Astrocyte of the cerebellum (primary cell): Measurements from ENCODE around the gene CTCF.

ENCODE experiments used
- DNase-seq: peaks from one replicate; pipeline ENCODE4 v3.0.0-alpha.2; 2011; ENCODE audit warnings: low read depth
- H3K4me3 ChIP-seq: 2 replicates; pipeline ENCODE4 v1.5.1; 2011; ENCODE audit warnings: mild to moderate bottlenecking, low read depth, low read length, moderate library complexity
- in situ Hi-C: cut with HindIII; loops from 2 replicates; pipeline ENCODE4 v1.10.0; 2017; ENCODE audit warnings: low sequenced_read_pairs
- TF ChIP-seq, protein P1 (sequence below): IDR thresholded peaks from 2 replicates; pipeline ENCODE4 v1.5.1; 2012; ENCODE audit warnings: low read length, low read depth, moderate library complexity, mild to moderate bottlenecking; ENCODE audit errors: missing control alignments

CTCF gene

DNA sequence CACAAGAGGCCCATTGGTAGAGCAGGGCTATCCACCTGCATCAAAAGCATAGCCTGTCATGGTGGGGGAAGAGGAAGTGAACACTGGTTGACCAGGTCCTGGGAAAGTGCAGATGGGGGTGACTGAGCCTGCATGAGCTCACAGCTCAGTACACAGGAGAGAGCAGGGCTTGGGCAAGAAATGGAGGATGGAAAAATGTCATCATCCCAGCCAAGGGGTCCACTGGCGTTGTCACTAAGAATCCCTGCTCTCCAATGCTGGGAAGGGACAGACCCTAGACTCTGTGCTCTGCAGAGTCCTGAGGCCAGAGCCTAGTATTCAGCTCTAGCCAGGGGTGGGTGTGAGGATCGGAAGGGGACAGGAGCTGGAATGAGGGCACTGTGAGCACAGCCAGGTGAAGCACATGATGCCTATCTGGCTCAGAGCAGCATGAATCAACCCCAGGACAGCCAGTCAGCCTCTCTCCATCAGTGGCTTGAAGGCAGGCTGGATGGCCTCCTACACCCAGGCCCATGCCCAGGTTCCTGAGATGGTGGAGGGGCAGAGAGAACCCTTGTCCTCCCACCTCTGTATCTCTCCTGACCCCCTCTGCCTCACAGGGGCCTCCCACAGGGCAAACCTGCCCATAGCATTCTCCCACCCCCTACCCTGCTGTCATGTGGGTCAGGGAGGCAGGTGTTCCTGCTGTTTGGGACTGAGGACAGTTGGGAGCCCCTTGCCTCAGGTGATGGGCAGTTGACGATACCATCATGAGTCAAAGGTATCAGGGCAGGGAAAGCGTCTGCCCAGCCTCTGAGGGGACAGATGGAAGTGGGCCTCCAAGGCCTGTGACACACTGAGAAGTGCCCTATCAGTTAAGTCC lies 13.8 kb upstream of the CTCF start:
- H3K4me3 ChIP-seq, result no peak overlapping the region
- no peak for DNase-seq
- in situ Hi-C loops, result no loop called here
- TF ChIP-seq, protein P1, sequence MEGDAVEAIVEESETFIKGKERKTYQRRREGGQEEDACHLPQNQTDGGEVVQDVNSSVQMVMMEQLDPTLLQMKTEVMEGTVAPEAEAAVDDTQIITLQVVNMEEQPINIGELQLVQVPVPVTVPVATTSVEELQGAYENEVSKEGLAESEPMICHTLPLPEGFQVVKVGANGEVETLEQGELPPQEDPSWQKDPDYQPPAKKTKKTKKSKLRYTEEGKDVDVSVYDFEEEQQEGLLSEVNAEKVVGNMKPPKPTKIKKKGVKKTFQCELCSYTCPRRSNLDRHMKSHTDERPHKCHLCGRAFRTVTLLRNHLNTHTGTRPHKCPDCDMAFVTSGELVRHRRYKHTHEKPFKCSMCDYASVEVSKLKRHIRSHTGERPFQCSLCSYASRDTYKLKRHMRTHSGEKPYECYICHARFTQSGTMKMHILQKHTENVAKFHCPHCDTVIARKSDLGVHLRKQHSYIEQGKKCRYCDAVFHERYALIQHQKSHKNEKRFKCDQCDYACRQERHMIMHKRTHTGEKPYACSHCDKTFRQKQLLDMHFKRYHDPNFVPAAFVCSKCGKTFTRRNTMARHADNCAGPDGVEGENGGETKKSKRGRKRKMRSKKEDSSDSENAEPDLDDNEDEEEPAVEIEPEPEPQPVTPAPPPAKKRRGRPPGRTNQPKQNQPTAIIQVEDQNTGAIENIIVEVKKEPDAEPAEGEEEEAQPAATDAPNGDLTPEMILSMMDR, result no peak

DNA sequence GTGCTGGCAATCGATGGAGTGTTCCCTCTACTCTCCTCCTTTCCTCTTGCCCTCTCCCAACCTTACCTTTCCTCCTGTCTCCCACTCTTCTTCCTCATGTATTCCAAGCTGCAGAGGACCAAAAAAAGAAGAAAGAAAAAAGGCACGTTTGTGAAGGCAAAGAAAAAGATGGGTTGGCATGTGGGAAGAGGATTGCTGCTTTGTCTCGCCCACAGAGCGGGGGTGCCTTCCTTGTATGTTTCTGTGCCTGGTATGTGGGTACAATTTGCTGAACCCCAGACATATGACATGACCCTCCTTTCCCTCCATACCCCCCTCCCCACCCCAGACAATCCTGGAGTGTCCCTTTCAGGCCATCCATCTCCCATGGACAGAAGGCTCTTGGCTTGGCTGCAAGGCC lies 13.1 kb upstream of the CTCF start:
- TF ChIP-seq, protein P1, result no peak
- in situ Hi-C loops, result no loop called here

DNA sequence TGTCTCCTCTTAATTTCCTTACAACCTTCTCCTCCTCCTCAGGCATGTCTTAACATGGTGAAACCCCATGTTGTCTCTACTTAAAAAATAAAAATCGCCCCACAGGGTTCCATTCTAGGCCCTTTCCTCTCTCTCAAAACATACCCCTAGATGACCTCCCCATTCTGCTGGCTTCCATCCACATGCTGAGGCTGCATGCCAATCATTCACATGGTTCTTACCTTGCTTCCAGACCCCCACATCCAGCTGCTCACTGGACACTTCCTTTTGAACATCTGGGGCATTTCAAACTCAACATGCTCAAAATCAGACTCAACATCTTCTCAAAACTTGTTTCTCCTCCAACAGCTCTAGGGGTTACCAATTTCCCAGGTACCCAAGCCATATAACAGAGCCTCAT lies 12.4 kb upstream of the CTCF start:
- DNase-seq, result no peak
- TF ChIP-seq, protein P1, result no peak
- in situ Hi-C loops, result no loop called here
- no peak overlapping the region for H3K4me3 ChIP-seq

More for the DNA sequence above, 13.1 kb upstream of the CTCF start:
- DNase-seq, result no peak
- no peak overlapping the region for H3K4me3 ChIP-seq

DNA sequence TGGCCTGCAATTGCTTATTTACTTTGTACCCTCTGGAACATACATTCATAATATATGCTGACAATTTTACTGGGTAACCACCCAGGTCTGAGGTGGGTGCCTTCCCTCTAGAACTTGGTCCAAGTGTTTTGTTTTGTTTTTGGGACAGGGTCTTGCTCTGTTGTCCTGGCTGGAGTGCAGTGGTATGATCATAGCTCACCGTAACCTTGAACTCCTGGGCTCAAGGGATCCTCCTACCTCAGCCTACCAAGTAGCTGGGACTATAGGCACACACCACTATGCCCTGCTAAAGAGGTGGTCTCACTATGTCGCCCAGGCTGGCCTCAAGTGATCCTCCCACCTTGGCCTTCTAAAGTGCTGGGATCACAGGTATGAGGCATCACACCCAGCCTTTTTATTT lies 11.2 kb upstream of the CTCF start:
- DNase-seq, result no peak
- in situ Hi-C loops, result no loop called here
- TF ChIP-seq, protein P1, result no peak
- H3K4me3 ChIP-seq, result no peak overlapping the region

DNA sequence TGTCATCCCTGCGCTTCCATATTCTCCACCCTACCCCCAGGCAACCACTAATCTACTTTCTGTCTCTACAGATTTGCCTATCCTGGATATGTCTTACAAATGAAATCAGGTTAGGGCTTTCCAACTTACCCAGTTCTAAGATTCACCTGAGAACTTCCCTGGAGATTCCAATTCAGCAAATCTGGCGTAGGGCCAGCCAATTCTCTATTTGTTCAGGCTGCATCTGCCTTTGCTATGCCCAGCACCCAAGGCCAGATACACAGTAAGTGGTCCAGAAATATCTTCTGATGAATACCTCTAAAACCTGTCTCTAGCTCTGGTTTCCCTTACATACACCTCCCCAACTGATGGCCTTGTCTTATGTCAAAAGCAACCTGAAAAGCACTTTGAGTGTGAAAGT lies 10.4 kb upstream of the CTCF start:
- no peak for DNase-seq
- TF ChIP-seq, protein P1, result no peak
- in situ Hi-C loops, result no loop called here
- H3K4me3 ChIP-seq, result no peak overlapping the region

DNA sequence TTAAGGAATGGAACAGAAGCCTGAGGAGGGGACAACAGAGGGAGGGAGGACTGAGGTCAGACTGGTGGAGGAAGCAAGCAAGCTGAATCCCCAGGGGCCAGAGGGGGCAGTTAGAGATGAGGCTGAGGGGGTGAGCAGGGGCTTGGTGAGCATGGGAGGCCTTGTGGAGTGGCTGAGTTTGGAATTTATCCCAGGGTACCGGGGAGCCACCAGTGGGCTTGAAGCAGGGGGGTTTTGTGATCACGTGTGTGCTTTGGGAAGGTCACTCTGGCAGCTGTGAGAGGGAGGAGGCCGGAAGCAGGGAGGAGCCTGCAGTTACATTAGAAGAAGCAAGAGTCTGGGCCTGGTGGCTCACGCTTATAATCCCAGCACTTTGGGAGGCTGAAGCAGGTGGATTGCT lies 9.8 kb upstream of the CTCF start:
- DNase-seq, result no peak
- H3K4me3 ChIP-seq, result no peak overlapping the region
- TF ChIP-seq, protein P1, result no peak
- in situ Hi-C loops, result no loop called here
